SK-N-MC (cell line): ENCODE data around the gene C1QTNF4.

ENCODE experiments used
- EZH2 ChIP-seq: fragments of 200-600 bp; sonication (generic); IDR thresholded peaks from one replicate; pipeline ENCODE4 v1.6.1; 2017; ENCODE audit warnings: antibody characterized with exemption
- POLR2AphosphoS5 ChIP-seq: IDR thresholded peaks from 2 replicates; pipeline ENCODE4 v1.6.1; 2012; ENCODE audit warnings: mild to moderate bottlenecking, low read depth, low read length, borderline replicate concordance

DNA sequence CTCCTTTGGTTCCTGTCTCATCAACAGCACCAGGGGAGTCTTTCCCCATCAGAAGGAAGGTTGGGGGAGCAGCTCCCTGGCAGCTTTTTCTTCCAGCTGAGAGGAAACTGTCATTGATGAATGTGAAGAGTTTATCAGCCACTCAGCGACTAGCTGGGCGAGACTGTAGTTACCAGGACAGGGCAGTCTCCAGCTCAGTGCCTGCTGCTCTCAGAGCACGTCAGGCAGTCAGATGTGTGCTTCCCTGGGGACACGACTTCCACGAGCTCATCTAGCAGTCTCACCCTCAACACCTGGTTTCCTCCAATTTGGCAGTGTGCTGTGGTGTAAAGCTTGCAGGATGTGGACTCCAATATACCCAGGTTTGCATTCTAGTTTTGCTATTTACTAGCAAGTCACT, 12.5 kb upstream of the C1QTNF4 start:
- TF ChIP-seq POLR2AphosphoS5 (no peak), EZH2 (no peak)
